GM18861 (cell line): ENCODE data around the gene KDF1.

Experiments
- ATAC-seq: cut with Tn5 transposase; IDR thresholded peaks from one replicate; pipeline ENCODE4 v1.9.1; 2021; ENCODE audit not compliant: unreplicated experiment

Gene KDF1, protein sequence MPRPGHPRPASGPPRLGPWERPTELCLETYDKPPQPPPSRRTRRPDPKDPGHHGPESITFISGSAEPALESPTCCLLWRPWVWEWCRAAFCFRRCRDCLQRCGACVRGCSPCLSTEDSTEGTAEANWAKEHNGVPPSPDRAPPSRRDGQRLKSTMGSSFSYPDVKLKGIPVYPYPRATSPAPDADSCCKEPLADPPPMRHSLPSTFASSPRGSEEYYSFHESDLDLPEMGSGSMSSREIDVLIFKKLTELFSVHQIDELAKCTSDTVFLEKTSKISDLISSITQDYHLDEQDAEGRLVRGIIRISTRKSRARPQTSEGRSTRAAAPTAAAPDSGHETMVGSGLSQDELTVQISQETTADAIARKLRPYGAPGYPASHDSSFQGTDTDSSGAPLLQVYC

DNA sequence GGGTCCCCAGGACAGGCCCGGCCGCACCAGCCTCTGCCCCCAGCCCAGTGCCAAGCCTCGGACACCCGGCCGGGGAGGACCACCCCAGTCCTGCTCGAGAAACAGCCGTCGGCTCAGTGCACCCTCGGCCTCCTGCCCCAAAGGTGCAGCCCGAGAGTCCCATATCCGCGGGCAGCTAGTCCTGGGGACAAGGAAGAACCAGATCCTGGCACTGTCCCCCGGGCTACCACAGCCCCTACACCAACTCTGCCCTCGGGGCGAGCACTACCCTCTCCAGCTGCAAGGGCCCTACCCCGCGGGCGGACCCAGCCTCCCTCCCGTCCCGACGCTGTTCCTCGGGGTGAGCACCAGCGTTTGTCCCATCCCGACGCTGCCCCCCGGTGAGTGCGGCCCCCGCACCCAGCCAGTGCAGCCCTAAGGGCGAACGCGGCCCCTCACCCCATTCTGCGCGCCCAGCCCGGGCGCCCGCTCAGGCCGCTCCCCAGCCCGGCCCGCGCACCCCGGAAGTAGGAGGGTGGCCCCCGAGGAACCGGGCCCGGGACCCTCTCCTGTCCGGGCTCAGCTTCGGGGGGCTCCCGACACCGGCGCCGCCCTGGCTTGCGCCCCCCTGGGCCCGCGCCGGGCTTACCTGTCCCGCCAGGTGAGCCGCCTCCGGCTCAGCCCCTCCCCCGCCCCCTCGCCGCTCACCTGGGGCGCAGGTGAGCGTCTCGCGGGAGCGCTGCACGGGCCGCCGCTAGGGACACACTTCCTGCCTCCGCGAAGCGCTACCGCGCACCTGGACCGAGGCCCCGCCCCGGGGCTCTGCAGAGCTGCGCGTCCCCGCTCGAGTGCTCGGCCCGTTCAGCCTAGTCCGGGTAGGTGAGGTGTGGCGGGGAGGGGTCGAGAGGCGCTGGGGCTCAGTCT lies at the start of gene KDF1:
TSS of gene KDF1 (minus strand) at position 747 of the 903 bp plus-strand sequence. CDS start 8,088 bp downstream, outside the sequence.
- ATAC-seq, result no peak

DNA sequence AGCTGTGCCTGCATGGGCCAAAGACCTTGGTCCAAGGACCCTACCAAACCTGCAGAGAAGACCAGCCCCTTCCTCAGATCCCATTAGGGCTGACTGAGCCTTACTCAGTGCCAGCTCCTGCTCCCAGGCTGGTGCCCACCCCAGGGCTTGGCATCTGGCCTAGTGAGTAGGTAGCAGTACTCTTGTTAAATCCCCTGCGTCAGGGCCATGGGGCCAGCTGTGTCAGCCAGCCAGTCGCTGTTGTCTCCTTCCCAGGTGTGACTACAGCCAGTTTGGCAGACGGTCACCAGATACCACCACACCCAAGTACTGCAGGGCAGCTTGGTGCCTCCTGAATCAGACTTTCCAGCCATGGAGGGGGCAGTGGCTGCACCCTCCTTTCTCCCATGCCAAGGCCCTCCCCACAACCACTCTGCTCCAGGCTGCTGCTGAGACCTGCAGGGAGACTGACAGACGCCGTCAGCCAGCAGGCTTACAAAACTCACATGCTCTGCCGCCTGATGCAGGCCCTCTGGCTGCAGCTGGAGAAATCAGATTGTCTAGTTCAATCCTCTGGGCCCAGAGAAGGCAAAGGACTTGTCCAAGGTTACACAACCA lies 49.4 kb upstream of the KDF1 start:
- no peak for ATAC-seq

DNA sequence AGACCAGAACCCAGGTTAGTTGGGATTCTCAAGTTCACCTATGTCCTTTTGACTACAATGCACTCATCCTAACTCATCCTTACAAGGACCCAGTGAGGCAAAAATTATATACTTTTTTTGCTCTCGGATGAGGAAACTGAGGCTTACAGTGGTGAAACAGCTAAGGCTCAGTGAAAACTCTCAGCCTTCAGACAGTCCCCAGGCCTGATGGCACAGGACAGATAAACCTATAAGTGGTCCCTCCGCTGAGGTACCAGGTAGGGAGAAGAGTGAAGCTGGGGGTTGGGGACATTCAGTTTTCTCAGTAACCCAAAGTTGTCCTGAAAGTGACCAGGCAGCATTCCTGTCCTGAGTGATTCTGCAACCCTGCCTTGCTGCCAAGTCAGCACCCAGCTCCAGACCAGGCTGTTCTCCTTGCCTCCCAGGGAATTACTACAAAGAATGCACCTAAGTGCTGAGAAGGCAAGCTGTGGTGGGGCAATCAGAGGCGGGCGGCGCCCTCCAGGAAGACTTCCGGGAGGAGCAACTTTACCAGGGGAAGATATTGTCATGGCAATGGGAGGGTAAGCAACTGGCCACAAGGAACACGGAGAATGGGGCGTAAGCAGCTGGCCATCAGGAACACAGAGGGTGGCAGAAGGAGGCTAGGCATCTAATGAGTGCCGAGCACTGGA lies 47.8 kb upstream of the KDF1 start:
- no peak for ATAC-seq

DNA sequence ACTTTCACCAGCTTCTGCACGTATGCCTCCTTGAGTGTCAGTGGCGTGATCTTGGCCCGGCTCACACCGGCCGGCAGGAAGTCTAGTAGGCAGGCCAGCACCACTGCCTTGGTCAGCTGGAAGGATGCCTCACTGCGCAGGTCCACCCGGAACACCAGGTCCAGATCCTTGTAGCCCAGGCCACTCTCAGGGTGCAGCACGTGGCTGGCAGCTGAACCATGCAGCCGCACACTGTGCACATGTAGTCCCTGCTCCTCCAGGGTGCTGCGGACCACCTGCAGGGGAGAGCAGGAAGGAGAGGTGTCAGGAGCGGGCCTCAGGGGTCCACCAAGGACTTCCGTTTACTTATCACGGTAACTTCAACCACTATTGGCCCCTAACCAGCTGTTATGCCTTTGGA lies 46.4 kb upstream of the KDF1 start:
- no peak for ATAC-seq

DNA sequence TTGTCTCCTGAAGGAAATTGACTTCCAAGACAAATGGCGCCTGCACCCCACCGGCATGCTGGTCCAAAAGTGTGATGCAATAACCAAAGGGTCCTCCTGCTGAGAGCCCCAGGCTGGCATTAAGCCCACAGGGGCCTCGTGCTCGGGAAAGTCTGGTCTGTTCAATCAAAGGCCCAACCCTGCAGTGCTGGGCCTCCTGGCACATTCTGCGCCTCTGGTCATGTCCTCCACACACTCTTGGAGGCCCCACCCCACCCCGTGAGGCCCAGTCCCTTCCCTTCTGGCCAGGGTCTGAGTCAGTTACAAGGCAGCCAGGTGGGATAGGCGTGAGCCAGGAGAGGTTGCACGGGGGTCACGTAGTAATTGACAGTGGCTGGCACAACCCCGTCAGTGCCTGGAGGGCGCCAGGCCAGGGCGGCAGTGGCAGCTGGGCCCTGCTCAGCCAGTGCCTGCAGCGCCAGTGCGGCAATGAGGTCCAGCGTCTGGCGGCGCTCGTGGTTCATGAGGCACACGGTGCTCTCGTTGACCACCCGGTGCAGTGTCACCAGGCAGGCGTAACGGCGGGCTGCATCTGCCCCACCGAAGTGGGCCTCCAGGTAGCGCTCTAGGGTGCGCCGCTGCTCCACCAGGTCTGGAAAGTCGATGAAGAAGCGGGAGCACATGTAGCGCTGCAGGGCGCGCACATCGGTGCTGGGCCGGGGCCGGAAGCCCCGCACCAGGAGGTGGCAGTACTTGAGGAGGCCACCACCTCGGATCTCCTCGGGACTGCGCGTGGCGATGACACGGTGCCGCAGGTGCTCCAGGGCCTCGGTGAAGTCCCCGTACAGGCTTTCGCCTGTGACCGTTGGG lies 45.6 kb upstream of the KDF1 start:
- no peak for ATAC-seq

DNA sequence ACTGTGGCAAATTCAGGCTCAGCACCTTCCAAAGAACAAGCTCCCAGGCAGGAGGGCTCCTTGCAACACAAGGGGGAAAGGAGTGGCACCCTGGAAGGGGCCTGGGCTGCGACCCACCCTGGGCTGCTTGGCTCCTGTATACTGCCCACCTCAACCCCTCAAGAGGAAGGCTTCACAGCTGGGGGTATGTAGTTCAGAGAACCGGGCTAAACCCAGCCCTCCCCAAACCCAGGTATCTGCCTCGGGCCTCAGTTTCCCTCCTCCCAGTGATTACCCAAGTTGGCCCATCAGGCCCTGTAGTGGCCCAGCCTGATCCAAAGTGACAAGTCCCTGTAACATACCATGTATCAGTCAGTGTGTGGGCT lies 44.9 kb upstream of the KDF1 start:
- no peak for ATAC-seq

DNA sequence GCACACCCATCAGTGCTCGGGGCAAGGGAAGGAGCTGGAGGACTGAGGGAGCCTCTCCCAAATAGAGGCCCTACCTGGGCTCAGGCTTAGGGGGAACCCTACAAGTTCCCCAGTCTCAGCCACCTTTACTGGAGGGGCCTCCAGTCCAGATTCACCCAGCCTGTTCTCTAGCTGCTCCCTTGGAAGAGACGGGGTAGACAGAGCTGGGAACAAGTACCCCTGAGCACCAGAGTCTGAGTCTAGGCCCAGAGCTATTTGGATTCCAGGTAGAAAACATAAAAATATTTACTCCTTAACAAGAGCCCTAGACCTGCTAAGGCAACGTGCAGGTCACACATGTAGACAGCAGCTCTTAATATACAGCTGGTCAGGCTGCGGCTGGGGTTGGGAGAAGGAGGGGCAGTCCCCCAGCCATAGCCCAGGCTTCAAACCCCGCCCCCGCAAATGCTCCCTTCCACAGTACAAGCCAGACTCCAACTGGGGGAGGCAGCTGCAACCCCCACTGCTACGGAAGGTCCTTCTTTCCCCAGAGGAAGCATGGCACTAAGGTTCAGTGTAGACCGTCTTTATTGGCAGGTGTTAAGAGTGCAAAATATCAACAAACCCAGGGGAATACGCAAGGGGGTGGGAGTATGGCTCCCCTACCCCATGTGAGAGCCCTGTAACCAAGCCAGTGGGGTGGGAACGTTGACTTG lies 44.4 kb upstream of the KDF1 start:
- no peak for ATAC-seq

DNA sequence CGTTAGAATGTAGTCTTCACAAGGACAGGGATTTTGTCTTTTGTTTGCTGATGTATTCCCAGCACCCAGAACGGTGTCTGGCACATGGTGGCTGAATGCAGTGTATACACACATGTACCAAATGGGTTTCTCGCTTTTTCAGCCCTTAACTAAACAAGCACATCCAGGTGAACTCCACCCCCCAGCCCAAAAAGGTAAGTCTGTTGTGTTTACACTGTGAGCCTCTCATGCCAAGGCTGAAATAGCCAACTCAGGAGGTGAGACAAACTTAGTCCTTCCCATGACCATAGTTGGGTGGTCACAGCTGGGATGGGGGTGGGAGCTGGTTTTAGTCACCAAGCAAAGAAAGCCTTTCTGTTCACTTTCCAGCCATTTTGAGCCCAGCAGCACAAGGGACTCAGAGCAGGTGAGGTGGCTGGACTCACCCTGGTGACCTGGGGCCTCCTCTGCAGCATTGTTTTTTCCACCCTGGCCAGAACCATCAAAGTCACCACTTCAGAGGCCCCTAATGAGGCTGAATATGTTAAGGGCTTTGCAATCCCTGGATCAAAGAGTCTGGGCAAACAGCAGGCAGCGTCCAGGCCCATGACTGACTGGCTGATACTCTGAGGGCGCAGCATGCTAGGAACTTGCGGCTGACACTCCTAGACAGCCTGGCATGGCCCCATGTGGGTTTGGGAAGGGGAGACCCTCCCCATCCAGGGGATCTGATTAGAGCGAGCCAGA lies 43.6 kb upstream of the KDF1 start:
- no peak for ATAC-seq

DNA sequence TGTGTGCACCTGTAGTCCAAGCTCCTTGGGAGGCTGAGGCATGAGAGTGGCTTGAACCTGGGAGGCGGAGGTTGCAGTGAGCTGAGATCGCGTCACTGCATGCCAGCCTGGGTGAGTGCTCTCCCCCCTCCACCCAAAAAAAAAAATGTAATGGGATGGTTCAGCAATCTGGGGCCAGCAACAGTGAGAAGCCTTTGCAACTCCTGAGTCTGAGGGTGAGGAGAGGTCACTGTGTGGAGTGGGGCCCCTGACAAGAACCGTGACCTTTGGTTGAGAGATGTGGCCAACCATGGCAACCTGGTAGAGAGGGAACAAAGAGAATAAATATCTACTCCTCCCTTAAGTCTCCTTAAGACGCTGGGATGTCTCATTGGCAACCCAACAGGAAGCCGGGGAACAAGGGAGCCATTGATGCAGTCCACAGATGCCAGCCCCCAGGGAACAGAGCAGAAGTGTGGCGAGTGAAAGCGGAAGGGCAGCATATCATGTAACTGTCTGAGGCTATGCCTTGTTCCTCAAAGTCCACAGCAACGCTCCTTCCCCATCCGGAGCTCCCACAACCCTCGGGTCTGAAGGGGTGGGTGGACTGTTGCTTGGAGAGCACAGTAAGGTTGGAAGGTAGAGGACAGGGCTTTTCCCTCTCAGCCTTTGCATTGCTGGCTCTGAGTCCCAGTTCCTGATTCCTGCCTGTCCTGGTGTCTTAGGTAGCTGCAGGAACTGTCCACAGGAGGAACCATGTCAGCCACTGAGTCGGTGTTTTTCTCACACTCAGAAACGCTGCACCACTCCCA lies 41.5 kb upstream of the KDF1 start:
- no peak for ATAC-seq

DNA sequence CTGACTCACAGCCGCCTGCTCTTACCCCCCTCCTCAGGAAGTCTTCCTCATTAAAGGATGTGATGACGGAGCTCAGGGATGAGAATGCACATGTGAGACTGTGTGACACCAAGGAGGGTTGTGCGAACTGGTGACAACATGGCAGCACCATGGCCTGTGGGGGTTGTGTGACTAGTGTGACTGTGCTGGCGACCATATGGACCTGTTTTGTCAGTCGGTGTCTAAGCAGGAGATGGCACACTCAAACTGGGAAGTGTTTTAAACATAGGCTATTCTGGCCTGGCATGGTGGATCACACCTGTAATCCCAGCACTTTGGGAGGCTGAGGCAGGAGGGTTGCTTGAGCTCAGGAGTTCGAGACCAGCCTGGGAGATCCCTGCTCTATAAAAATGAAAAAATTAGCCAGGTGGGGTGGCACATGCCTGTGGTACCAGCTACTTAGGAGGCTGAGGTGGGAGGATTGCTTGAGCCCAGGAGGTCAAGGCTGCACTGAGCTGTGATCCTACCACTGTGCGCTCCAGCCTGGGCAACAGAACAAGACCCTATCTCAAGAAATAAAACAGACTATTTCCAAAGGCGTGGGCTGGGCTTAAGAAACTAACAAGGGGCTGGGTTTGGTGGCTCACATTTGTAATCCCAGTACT lies 40.7 kb upstream of the KDF1 start:
- ATAC-seq, result no peak

DNA sequence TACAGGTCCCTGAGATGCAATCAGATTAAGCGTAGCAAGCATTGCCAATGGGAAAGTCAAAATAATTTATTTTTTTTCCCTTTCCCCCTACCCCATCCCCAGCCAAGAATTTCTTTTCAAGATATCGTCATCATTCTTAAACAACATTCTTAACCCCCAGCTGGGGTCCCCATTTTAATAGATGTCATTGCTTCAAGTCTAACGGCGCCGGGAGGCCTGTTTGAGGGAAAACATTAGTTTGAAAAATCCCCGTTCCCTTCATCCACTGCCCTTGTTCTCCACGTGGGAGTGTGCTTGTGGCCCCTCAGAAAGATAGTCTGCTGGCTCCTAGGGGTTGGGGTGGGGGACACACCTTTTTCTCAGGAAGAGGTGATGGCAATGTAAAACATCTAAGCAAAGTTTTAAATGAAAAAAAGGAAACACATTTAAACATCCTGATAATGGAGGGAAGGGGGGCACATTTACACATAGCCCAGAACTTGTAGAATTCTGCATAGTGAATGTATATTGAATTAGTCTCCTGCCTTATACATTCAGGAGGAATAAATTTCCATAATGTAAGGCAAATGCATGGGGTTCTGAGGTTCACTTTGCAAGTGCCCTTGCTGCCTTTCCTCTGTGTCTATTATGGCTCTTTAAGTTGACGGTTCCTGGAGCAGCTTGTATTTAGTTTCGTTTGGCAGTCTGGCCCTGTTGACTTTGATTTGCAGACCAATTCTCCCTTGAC lies 40.0 kb upstream of the KDF1 start:
- no peak for ATAC-seq

DNA sequence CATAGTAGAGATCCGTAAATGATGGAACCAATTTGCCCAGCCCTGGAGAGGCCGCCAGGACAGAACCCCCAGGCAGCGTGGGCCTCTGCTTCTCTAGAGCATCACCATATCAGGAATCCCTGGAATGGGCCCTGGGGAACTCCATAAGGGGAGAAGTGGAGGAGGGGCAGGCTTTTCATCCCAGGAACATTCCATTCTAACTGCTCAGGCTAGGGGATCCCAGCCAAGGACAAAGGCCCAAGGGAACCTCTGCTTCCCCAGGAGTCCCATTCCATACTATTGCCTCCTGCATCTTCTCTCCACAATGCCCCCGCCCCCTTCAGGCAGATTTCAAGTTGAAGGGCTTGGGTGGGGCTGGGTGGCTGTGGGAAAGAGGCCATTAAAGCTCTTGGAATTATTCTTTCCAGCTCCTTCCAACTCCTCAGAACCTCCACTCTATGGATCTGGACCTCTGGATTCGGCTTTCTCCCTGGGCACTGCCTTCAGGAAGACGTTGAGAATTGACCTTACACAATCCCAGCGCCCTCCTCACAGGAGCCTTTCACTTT lies 39.2 kb upstream of the KDF1 start:
- no peak for ATAC-seq

DNA sequence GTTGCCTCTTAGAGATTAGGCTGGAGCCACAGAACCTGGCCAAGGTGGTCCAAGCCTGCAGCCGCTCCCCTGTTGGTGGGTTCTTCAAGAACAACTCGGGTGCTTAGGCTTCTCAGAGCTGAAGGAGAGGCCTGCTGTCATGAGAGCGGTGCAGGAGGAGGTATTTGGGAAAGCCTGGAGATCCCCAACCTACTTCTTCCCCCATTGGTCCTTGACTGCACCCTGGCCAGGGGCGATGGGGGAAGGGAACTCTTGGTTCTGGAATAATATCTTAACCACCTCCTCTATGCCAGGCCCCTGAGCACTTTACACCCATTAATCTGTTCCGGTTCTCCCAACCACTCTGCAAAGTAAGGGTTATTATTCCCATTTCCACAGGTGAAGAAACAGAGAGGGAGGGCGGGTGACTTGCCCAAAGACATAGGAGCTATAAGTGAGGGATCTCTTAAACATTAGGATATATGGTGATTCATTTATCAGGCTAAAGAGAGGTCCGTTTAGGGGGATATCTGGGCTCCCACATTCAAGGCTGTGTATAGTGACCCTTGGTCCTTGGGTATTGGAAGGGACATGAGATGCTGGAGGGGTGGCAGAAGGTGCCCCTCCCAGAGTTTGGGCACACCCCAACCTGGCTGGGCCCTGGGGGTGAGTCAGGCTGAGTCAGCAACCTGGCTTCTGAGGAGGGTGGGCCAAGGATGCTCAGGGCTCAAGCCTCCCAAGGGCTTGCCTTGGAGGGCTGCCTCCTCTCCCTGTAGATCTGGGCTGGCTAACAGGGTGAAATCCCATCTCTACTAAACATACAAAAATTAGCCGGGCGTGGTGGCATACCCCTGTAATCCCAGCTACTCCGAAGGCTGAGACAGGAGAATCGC lies 38.4 kb upstream of the KDF1 start:
- ATAC-seq, result no peak

DNA sequence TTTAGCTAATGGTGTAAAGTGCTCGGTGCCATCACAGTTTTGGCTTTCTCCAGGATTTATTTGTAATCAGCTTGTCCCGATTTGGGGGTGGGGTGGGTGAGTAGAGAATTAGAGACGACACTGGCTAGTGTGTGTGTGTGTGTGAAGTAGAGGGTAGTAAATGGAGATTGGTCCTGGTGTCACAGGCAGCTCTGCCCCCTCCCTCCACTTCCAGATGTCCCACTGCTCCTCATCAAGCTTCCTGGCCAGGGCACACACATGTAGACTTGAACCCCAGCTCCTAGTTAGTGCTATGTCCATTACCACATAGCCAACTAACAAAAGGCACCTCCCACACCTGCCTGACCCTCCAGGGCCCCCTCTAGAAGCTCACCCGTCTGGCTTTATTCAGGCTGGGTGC lies 36.4 kb upstream of the KDF1 start:
- no peak for ATAC-seq

DNA sequence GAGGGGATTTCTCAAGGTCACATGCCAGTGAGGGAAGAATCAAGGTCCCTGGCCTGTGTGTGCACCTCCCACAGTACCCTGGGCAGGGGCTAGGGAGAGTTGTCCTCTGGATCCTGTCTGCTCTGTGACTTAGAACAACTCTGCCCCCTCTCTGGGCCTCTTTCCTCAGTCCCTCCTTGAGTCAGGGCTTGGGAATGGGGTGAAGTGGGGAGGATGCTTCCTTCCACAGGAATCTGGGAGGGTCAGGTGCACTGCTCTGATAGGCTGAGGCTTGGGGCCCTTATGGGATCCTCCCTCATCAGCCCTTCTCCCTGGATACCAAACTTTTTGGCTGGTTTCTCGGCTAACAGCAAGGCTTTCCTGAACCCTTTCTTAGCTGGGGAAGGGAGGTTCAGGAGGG lies 35.8 kb upstream of the KDF1 start:
- ATAC-seq, result no peak
